ENCODE results near the gene MRPL23. TPM values are rescaled to one million over a fixed set of nuclear protein-coding genes. Genes with fewer than 3 reads are reported as not detected.

Gene MRPL23
- total and polyA plus RNA-seq, 2 of the 8 experiments (the other 6 are each of a cell fraction or from before 2014, with no cell fraction given) = 86.4 to 244 TPM

- H4K8ac ChIP-seq (ENCODE audit: extremely low read depth, insufficient read depth, low read length) = no peak overlapping the region
- no peak overlapping the region for H3K14ac ChIP-seq (ENCODE audit: insufficient read length)
- H3K36me3 ChIP-seq (ENCODE audit: control insufficient read depth in 2 of 4, insufficient read depth in 4 of 4, low read length in 3 of 4) = no peaks in the 10 kb centered on the region
- H2BK120ac ChIP-seq (replicated peaks; ENCODE audit: low read depth, low read length) = no peak overlapping the region
- H3K9me3 ChIP-seq (ENCODE audit: insufficient read depth in 2 of 2, low read depth in 1 of 2, low read length in 1 of 2) = no peaks in the 10 kb centered on the region
- H3K4me1 ChIP-seq (replicated peaks in 1 of 4; ENCODE audit: control insufficient read depth in 3 of 4, insufficient read depth in 4 of 4, low read length in 3 of 4) = peaks cover 0 to 3% (median 3%) of the 10 kb centered on the region in 4 experiments; a peak in 4 of 7 replicates
- H3K27ac ChIP-seq (ENCODE audit: low read depth, low read length) = no peak overlapping the region
- no peak overlapping the region for H2BK12ac ChIP-seq (ENCODE audit: low read depth, low read length)
- no peak overlapping the region for H2BK5ac ChIP-seq (ENCODE audit: low read depth, low read length)
- H3K9ac ChIP-seq (replicated peaks in 1 of 4; ENCODE audit: extremely low read depth in 1 of 4, low read depth in 3 of 4, low read length in 3 of 4) = no peak overlapping the region
- H3K27me3 ChIP-seq (replicated peaks in 1 of 4; ENCODE audit: control insufficient read depth in 3 of 4, extremely low read depth in 1 of 4, insufficient read depth in 3 of 4, low read length in 3 of 4) = no peaks in the 10 kb centered on the region
- no peaks in the 10 kb centered on the region for H3K79me1 ChIP-seq (ENCODE audit: low read depth, low read length)
- no peak overlapping the region for H4K91ac ChIP-seq (replicated peaks; ENCODE audit: insufficient read length, low read length)
- no peak overlapping the region for H2BK15ac ChIP-seq (ENCODE audit: low read length)
- no peaks in the 10 kb centered on the region for H3K79me2 ChIP-seq (ENCODE audit: control insufficient read depth in 1 of 2, insufficient read depth in 2 of 2, low read length in 2 of 2)
- H3K18ac ChIP-seq (ENCODE audit: extremely low read depth, low read length) = no peak overlapping the region
- DNase-seq (ENCODE audit: low read depth in 1 of 2, low spot score in 2 of 2) (no peak), FAIRE-seq (no peak)
- H3K4me3 ChIP-seq (ENCODE audit: extremely low read depth in 1 of 4, insufficient read depth in 2 of 4, low read depth in 3 of 4, low read length in 4 of 4) = no peak overlapping the region
- no peaks in the 10 kb centered on the region for H3K23me2 ChIP-seq (ENCODE audit: low read depth, low read length)
- 90% methylated on average over 18 of the region's 18 CpGs; no CpG with 5 or more reads in 1 of the 2 experiments for WGBS, 2 experiments (ENCODE audit: extremely low coverage in 1 of 2, insufficient coverage in 1 of 2, insufficient read length in 1 of 2, insufficient replicate concordance in 2 of 2, low coverage in 1 of 2, low lambda C conversion rate in 2 of 2, missing lambda C conversion rate in 1 of 2)
- no peak overlapping the region for H2AK5ac ChIP-seq (ENCODE audit: low read depth, low read length)
- CTCF ChIA-PET (ENCODE audit: partially characterized antibody) = interaction anchor here (0.8 to 4.2 kb wide), 19 partner anchors 14 to 238 kb away, joined by 3 to 29 read pairs (median 6); partner anchors contain the start of gene PRR33
- no peak overlapping the region for H3K4ac ChIP-seq (replicated peaks; ENCODE audit: insufficient read length, low read depth, low read length)
- H4K5ac ChIP-seq (ENCODE audit: insufficient read length, low read depth, low read length) = no peak overlapping the region
- no peak overlapping the region for H2BK20ac ChIP-seq (ENCODE audit: low read length)
- POLR2A ChIA-PET (ENCODE audit: partially characterized antibody) = no interaction called here
- H2AFZ ChIP-seq (ENCODE audit: low read length) = no peak overlapping the region
- no peak overlapping the region for H3K4me2 ChIP-seq (ENCODE audit: insufficient read depth in 1 of 2, low read depth in 2 of 2, low read length in 2 of 2)
- no peaks in the 10 kb centered on the region for H4K20me1 ChIP-seq (replicated peaks in 1 of 2; ENCODE audit: control insufficient read depth in 1 of 2, insufficient read depth in 2 of 2, low read length in 2 of 2)
- no peak overlapping the region for H3K56ac ChIP-seq (replicated peaks; ENCODE audit: insufficient read length, low read depth, low read length)
- no peak overlapping the region for H3K23ac ChIP-seq (ENCODE audit: insufficient read length)
- no peak for TF ChIP-seq TAF7 (optimal IDR thresholded peaks at IDR 0.05; ENCODE audit: borderline replicate concordance, low read depth, low read length)
- no peak for TF ChIP-seq FOSL1 (IDR thresholded peaks at IDR 0.05; ENCODE audit: insufficient read depth, low read depth, low read length)
- no peak for TF ChIP-seq RBBP5 (IDR thresholded peaks at IDR 0.05; ENCODE audit: borderline replicate concordance, low read depth, low read length)
- no peak for TF ChIP-seq JUND (IDR thresholded peaks at IDR 0.05; ENCODE audit: low read length)
- TF ChIP-seq CREB1 (IDR thresholded peaks at IDR 0.05) = no peak
- no peak for TF ChIP-seq ATF3 (IDR thresholded peaks at IDR 0.05; ENCODE audit: insufficient read depth, low read depth, low read length)
- no peak for TF ChIP-seq ZNF274 (IDR thresholded peaks at IDR 0.05; ENCODE audit: borderline replicate concordance, extremely low read depth, low read length)
- no peak for TF ChIP-seq SAP30 (IDR thresholded peaks at IDR 0.05; ENCODE audit: insufficient read depth, insufficient replicate concordance, low read length)
- no peak for TF ChIP-seq POU5F1 (IDR thresholded peaks at IDR 0.05; ENCODE audit: low read depth, low read length)
- no peak for TF ChIP-seq GABPA (IDR thresholded peaks at IDR 0.05; ENCODE audit: borderline replicate concordance, insufficient read depth, low read length)
- no peak for TF ChIP-seq TBP (IDR thresholded peaks at IDR 0.05; ENCODE audit: low read depth, low read length)
- TF ChIP-seq SRF (IDR thresholded peaks at IDR 0.05; ENCODE audit: low read depth, low read length) = no peak
- no peak for TF ChIP-seq BRCA1 (IDR thresholded peaks at IDR 0.05; ENCODE audit: low read depth, low read length)
- TF ChIP-seq BACH1 (IDR thresholded peaks at IDR 0.05; ENCODE audit: low read length) = no peak
Measured at GRCh38 chr11:1921574-1922141, 25.5 kb upstream of the MRPL23 start.

Measured in H1 (cell line).